ENCODE measurements around the gene PPP1R3F. TPM values are rescaled to one million over a fixed set of nuclear protein-coding genes. Genes with fewer than 3 reads are reported as not detected.

The PPP1R3F gene
- total and polyA plus RNA-seq, 9 of the 15 experiments (the other 6 are each of a cell fraction or from before 2014, with no cell fraction given) = 0.03 to 0.91 (median 0.43) TPM; not detected in 1

DNA sequence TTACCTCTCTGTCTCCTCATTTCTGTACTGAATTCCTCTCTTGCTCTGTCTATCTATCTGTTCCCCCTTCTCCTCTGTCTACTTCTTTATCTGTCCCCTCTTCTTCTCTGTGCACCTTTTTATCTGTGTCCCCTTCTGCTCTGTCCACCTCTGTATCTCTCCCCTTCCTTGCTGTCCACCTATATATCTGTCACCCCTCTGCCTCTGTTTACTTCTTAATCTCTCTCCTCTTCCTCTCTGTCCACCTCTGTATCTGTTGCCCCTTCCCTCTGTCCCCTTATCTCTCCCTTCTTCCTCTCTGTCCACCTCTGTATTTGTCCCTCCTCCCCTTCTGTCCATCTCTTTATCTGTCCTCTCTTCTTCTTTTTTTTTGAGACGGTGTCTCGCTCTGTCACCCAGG lies 25.4 kb upstream of the PPP1R3F start (continued):
- TF ChIP-seq, protein P1, sequence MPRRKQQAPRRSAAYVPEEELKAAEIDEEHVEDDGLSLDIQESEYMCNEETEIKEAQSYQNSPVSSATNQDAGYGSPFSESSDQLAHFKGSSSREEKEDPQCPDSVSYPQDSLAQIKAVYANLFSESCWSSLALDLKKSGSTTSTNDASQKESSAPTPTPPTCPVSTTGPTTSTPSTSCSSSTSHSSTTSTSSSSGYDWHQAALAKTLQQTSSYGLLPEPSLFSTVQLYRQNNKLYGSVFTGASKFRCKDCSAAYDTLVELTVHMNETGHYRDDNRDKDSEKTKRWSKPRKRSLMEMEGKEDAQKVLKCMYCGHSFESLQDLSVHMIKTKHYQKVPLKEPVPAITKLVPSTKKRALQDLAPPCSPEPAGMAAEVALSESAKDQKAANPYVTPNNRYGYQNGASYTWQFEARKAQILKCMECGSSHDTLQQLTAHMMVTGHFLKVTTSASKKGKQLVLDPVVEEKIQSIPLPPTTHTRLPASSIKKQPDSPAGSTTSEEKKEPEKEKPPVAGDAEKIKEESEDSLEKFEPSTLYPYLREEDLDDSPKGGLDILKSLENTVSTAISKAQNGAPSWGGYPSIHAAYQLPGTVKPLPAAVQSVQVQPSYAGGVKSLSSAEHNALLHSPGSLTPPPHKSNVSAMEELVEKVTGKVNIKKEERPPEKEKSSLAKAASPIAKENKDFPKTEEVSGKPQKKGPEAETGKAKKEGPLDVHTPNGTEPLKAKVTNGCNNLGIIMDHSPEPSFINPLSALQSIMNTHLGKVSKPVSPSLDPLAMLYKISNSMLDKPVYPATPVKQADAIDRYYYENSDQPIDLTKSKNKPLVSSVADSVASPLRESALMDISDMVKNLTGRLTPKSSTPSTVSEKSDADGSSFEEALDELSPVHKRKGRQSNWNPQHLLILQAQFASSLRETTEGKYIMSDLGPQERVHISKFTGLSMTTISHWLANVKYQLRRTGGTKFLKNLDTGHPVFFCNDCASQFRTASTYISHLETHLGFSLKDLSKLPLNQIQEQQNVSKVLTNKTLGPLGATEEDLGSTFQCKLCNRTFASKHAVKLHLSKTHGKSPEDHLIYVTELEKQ (CRISPR knock-in tag; IDR thresholded peaks at IDR 0.05) = no peak
- no peak for TF ChIP-seq WHSC1 (IDR thresholded peaks at IDR 0.05; ENCODE audit: low read length)
- TF ChIP-seq POLR3A (IDR thresholded peaks at IDR 0.05; ENCODE audit: borderline replicate concordance, extremely low read depth, insufficient read depth, insufficient read length) = no peak
- TF ChIP-seq, protein P2, sequence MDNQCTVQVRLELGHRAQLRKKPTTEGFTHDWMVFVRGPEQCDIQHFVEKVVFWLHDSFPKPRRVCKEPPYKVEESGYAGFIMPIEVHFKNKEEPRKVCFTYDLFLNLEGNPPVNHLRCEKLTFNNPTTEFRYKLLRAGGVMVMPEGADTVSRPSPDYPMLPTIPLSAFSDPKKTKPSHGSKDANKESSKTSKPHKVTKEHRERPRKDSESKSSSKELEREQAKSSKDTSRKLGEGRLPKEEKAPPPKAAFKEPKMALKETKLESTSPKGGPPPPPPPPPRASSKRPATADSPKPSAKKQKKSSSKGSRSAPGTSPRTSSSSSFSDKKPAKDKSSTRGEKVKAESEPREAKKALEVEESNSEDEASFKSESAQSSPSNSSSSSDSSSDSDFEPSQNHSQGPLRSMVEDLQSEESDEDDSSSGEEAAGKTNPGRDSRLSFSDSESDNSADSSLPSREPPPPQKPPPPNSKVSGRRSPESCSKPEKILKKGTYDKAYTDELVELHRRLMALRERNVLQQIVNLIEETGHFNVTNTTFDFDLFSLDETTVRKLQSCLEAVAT (IDR thresholded peaks at IDR 0.05) = peak; percentile 58 to 84; a peak in 3 of 4 replicates
- TF ChIP-seq ESRRA (IDR thresholded peaks at IDR 0.05; ENCODE audit: borderline replicate concordance, low read depth) = no peak
- no peak for TF ChIP-seq OTX1 (CRISPR knock-in tag; IDR thresholded peaks at IDR 0.05)
- TF ChIP-seq, protein P3, sequence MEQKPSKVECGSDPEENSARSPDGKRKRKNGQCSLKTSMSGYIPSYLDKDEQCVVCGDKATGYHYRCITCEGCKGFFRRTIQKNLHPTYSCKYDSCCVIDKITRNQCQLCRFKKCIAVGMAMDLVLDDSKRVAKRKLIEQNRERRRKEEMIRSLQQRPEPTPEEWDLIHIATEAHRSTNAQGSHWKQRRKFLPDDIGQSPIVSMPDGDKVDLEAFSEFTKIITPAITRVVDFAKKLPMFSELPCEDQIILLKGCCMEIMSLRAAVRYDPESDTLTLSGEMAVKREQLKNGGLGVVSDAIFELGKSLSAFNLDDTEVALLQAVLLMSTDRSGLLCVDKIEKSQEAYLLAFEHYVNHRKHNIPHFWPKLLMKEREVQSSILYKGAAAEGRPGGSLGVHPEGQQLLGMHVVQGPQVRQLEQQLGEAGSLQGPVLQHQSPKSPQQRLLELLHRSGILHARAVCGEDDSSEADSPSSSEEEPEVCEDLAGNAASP (IDR thresholded peaks at IDR 0.05) = no peak
- TF ChIP-seq, protein P4, sequence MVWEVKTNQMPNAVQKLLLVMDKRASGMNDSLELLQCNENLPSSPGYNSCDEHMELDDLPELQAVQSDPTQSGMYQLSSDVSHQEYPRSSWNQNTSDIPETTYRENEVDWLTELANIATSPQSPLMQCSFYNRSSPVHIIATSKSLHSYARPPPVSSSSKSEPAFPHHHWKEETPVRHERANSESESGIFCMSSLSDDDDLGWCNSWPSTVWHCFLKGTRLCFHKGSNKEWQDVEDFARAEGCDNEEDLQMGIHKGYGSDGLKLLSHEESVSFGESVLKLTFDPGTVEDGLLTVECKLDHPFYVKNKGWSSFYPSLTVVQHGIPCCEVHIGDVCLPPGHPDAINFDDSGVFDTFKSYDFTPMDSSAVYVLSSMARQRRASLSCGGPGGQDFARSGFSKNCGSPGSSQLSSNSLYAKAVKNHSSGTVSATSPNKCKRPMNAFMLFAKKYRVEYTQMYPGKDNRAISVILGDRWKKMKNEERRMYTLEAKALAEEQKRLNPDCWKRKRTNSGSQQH (CRISPR knock-in tag; IDR thresholded peaks at IDR 0.05) = 0 out of 2 replicates have a peak, but pooled peaks have one; percentile 79
- TF ChIP-seq SAP30 (IDR thresholded peaks at IDR 0.05; ENCODE audit: borderline replicate concordance, insufficient read depth, low read depth, low read length, poor library complexity, severe bottlenecking) = no peak
- no peak for TF ChIP-seq DIDO1 (tag; IDR thresholded peaks at IDR 0.05; ENCODE audit: low read depth)
- TF ChIP-seq ARNT (IDR thresholded peaks at IDR 0.05) = peak; percentile 97 to 98
- TF ChIP-seq SMAD3 (CRISPR knock-in tag; conservative IDR thresholded peaks at IDR 0.05) = no peak
- no peak for TF ChIP-seq TBP (optimal IDR thresholded peaks at IDR 0.05; ENCODE audit: low read depth, low read length)
- TF ChIP-seq HDAC3 (IDR thresholded peaks at IDR 0.05; ENCODE audit: borderline replicate concordance, partially characterized antibody) = peak; percentile 93
- TF ChIP-seq, protein P5, sequence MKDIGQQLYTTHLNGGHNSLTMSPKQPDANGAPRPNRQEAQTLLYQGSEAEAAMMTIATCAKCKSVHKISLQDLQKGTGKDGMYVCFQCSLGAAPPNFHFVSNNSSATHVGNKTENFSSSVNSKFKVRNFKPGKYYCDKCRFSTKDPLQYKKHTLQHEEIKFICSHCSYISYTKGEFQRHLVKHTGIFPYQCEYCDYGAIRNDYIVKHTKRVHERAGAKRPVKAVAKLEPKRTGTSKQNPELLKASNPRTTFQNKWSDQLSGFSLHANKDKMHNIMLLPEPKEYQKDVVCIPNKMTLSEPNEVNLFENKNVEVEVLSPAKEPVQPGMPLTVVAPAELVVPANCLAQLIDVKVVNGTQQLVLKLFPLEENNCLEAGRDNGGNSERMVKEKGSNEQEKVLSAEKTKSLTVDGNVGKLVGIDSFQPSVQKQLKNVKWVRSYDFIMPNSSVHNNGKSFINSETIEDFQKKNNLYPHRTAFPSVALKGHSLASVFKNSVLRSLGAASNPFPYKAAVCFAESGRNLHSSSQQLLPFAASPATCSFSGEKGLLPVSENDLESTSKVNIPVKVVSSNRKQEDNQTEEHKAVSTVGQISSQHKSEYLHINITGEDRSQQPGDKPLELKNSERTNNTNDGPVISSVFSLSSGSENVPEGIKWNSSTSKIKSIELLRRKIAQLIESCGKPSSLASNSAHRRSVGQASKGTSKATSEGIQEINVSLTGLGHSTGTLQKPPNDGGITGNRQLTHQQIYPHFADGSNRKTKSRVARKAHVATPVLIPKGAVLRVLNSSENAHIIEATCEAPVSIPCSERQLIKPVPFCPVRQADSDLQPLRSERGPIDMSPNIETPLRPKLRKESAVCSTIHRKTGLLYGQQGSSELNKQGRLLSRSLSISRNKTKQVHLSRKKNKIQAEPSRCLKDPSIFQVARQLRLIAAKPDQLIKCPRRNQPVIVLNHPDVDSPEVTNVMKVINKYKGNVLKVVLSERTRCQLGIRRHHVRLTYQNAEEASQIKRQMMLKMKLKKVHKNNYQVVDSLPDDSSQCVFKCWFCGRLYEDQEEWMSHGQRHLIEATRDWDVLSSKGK (CRISPR knock-in tag; IDR thresholded peaks at IDR 0.05) = no peak
- TF ChIP-seq ERF (CRISPR knock-in tag; IDR thresholded peaks at IDR 0.05) = no peak
- TF ChIP-seq STAG1 (CRISPR knock-in tag; IDR thresholded peaks at IDR 0.05; ENCODE audit: borderline replicate concordance) = no peak

All from K562 (cell line).